Measurements from ENCODE around the gene TOP2A. TPM values are rescaled to one million over a fixed set of nuclear protein-coding genes. Genes with fewer than 3 reads are reported as not detected.
"Not testable (repeated sequence)": the region's sequence is repeated elsewhere in the genome, so short reads cannot be mapped to it uniquely, and the experiment has no call there.

Gene TOP2A
- total RNA-seq, 4 donors from 2014 or later, result 5.7 to 11.9 (median 8.2) TPM

GRCh38 chr17:40374821-40375498 lies 42.7 kb downstream of the TOP2A start:
- intact Hi-C loops (cut with DNase I; ENCODE audit: low total_unique reads), result no loop called here
- no peak overlapping the region for H3K4me3 ChIP-seq (ENCODE audit: low read depth, poor library complexity, severe bottlenecking)
- peak in 1 of 2 donors; percentile 54 for DNase-seq (ENCODE audit: low spot score in 2 of 2)
- TF ChIP-seq CTCF (IDR thresholded peaks at IDR 0.05) (no peak), POLR2A (IDR thresholded peaks at IDR 0.05) (no peak)
- whole genome bisulfite sequencing, 2 donors, result 84 to 88% methylated on average over 14 of the region's 14 CpGs

DNA sequence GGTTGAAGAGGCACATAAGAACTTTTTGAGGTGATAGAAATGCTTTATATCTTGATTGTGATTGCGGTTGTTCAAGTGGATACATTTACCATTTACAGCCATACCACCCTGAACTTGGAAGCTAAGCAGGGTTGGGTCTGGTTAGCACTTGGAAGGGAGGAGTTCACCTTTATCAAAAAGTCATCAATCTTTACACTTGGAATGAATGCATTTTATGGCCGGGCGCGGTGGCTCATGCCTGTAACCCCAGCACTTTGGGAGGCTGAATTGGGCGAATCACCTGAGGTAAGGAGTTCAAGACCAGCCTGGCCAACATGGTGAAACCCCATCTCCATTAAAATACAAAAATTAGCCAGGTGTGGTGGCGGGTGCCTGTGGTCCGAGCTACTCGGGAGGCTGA lies 43.7 kb downstream of the TOP2A start:
- intact Hi-C loops (cut with DNase I; ENCODE audit: low total_unique reads), result no loop called here
- 79 to 87% methylated on average over 8 of the region's 8 CpGs for WGBS, 2 donors
- H3K4me3 ChIP-seq (ENCODE audit: low read depth, poor library complexity, severe bottlenecking), result no peak overlapping the region
- TF ChIP-seq POLR2A (IDR thresholded peaks at IDR 0.05) (no peak), CTCF (IDR thresholded peaks at IDR 0.05) (no peak)
- DNase-seq (ENCODE audit: low spot score in 2 of 2), result peak in 1 of 2 donors; percentile 43

- no peak for DNase-seq (ENCODE audit: low spot score in 2 of 2)
- intact Hi-C loops (cut with DNase I; ENCODE audit: low total_unique reads), result no loop called here
- no peak overlapping the region for H3K4me3 ChIP-seq (ENCODE audit: low read depth, poor library complexity, severe bottlenecking)
- WGBS, 2 donors, result 72 to 83% methylated on average over 4 of the region's 4 CpGs
- TF ChIP-seq POLR2A (IDR thresholded peaks at IDR 0.05) (no peak), CTCF (IDR thresholded peaks at IDR 0.05) (no peak)
These were observed 44.4 kb downstream of the TOP2A start for GRCh38 chr17:40373324-40373723.

DNA sequence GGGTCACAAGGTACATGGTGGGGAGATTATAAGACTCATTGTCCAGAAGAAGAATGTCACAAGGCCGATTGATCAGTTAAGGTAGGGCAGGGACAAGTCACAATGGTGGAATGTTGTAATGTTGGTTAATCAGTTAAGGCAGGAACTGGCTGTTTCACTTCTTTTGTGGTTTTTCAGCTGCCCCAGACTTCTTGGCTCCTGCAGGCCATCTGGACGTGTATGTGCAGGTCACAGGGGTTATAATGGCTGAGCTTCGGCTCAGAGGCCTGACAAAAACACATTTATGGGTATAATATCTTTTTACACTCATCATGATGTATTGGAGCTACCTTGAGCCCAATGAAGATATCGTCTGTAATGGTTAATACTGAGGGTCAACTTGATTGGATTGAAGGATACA lies 45.1 kb downstream of the TOP2A start:
- H3K4me3 ChIP-seq (ENCODE audit: low read depth, poor library complexity, severe bottlenecking); intact Hi-C loops (cut with DNase I; ENCODE audit: low total_unique reads): not testable (repeated sequence)
- WGBS, 2 donors, result 65 to 68% methylated on average over 4 of the region's 4 CpGs
- peak in 1 of 2 donors; percentile 8 for DNase-seq (ENCODE audit: low spot score in 2 of 2)

DNA sequence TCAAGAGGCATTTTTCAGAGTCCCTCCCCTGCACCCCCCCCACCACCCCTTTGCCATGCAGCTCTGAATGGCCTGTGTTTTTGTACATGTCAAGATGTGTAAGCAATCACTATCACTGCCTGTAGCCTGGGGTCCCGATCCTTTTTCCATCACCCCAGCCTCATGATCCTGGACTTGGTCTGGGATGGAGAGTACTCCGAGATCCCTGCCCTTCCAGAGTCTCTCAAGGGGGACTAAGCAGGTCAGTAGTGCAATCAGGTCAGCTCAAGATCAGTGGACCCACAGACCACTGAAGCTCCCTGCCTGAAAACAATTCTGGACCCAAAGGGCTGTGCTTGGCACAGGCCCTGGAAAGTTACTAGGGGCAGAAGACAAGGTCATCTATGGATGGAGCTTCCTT lies 45.7 kb downstream of the TOP2A start:
- TF ChIP-seq CTCF (IDR thresholded peaks at IDR 0.05) (no peak), POLR2A (IDR thresholded peaks at IDR 0.05) (no peak)
- intact Hi-C loops (cut with DNase I; ENCODE audit: low total_unique reads), result no loop called here
- 95 to 96% methylated on average over 2 of the region's 2 CpGs for WGBS, 2 donors
- H3K4me3 ChIP-seq (ENCODE audit: low read depth, poor library complexity, severe bottlenecking), result no peak overlapping the region
- DNase-seq (ENCODE audit: low spot score in 2 of 2), result peak in 1 of 2 donors; percentile 53

DNA sequence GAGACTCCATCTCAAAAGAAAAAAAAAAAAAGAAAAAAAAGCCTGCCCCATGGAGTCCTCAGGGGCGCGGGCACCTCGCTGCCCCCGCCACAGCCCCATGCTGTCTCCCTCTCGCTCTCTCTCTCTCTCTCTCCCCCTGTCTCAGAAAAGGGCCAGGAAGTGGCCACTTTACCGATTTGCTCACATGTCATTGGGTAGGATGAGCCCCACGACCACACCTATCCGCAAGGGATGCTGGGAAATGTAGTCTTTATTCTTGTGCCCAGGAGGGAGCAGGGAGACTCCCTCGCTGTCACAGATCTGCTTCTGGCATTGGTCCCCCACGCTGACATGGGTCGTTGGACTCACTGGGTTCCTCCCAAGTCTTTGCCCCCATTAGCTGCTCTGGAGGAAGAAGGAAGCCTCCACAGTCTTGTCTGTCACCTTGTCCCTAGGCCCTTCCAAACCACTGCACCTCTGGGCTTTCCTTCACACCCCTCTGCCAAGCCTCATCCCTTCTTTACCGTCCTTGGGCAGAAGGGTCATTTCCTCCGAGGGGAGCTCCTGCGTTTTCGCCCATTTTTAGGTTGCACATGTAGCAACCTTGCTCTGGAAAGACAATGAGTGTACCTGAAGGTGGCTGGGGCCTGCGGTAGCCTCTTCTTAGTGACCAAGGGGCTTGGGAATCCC lies 46.3 kb downstream of the TOP2A start:
- no peak for TF ChIP-seq POLR2A (IDR thresholded peaks at IDR 0.05)
- TF ChIP-seq CTCF (IDR thresholded peaks at IDR 0.05), result no peak
- no peak overlapping the region for H3K4me3 ChIP-seq (ENCODE audit: low read depth, poor library complexity, severe bottlenecking)
- intact Hi-C loops (cut with DNase I; ENCODE audit: low total_unique reads), result no loop called here
- 77 to 82% methylated on average over 16 of the region's 16 CpGs for WGBS, 2 donors
- peak in 1 of 2 donors; percentile 18 for DNase-seq (ENCODE audit: low spot score in 2 of 2)
